Stimulated activated CD4-positive, alpha-beta T cell treated with anti-CD3 and anti-CD28 coated beads, Interleukin-1b, Interleukin-23, amount 100 ng/mL, for 1 hour (primary cell): ENCODE measurements around the gene PRSS37.
"Not testable (repeated sequence)": the region's sequence is repeated elsewhere in the genome, so short reads cannot be mapped to it uniquely, and the experiment has no call there.

ENCODE experiments used
- DNase-seq, 2 donors: peaks; one replicate each; pipeline ENCODE4 v3.0.0-alpha.2; 2020; ENCODE audit warnings: low read depth in 2 of 2

Gene PRSS37

GRCh38 chr7:141841385-141841784 lies at the start of gene PRSS37:
Gene PRSS37, minus strand, starts transcription at chr7:141841485. Its CDS starts 436 bp downstream, at chr7:141841049.
- DNase-seq, result no peak

GRCh38 chr7:141889321-141889720 lies 48.0 kb upstream of the PRSS37 start:
- no peak for DNase-seq

- no peak for DNase-seq
Measured at GRCh38 chr7:141884539-141885225, 43.4 kb upstream of the PRSS37 start.

GRCh38 chr7:141880960-141881359 lies 39.7 kb upstream of the PRSS37 start:
- DNase-seq, result no peak

- no peak for DNase-seq
Measured at GRCh38 chr7:141877365-141877764, 36.1 kb upstream of the PRSS37 start.

- DNase-seq, result no peak
Measured at GRCh38 chr7:141876371-141876770, 35.1 kb upstream of the PRSS37 start.

GRCh38 chr7:141875453-141875852 lies 34.2 kb upstream of the PRSS37 start:
- DNase-seq, result no peak

- DNase-seq, result no peak
Measured at GRCh38 chr7:141874787-141875186, 33.5 kb upstream of the PRSS37 start.

GRCh38 chr7:141872931-141873330 lies 31.6 kb upstream of the PRSS37 start:
- no peak for DNase-seq

- DNase-seq, result no peak
Measured at GRCh38 chr7:141866974-141867373, 25.7 kb upstream of the PRSS37 start.

- DNase-seq, result no peak
Measured at GRCh38 chr7:141864765-141865447, 23.6 kb upstream of the PRSS37 start.

GRCh38 chr7:141860207-141860606 lies 18.9 kb upstream of the PRSS37 start:
- DNase-seq, result no peak

GRCh38 chr7:141847996-141848395 lies 6.7 kb upstream of the PRSS37 start:
- DNase-seq, result no peak

GRCh38 chr7:141844256-141844655 lies 3.0 kb upstream of the PRSS37 start:
- DNase-seq, result no peak

GRCh38 chr7:141842904-141843303 lies 1.6 kb upstream of the PRSS37 start:
- DNase-seq, result no peak

- DNase-seq, result no peak
Measured at GRCh38 chr7:141840708-141841107, 577 bp downstream of the PRSS37 start.

- DNase-seq, result no peak
Measured at GRCh38 chr7:141839256-141839655, 2.0 kb downstream of the PRSS37 start.

GRCh38 chr7:141838581-141838980 lies 2.7 kb downstream of the PRSS37 start:
- DNase-seq, result no peak

- no peak for DNase-seq
Measured at GRCh38 chr7:141837683-141838082, 3.6 kb downstream of the PRSS37 start.

GRCh38 chr7:141822432-141822831 lies 18.9 kb downstream of the PRSS37 start:
- not testable (repeated sequence) for DNase-seq

GRCh38 chr7:141820067-141820466 lies 21.2 kb downstream of the PRSS37 start:
- no peak for DNase-seq

GRCh38 chr7:141792526-141792925 lies 48.8 kb downstream of the PRSS37 start:
- no peak for DNase-seq

GRCh38 chr7:141789917-141790316 lies 51.4 kb downstream of the PRSS37 start, which contains the start of gene TAS2R5:
Gene TAS2R5, plus strand, starts transcription at chr7:141790217. Its CDS starts 145 bp downstream, at chr7:141790362.
- DNase-seq, result no peak
